ENCODE results near the gene RNF7. TPM values are rescaled to one million over a fixed set of nuclear protein-coding genes. Genes with fewer than 3 reads are reported as not detected.
"Not testable (repeated sequence)": the region's sequence is repeated elsewhere in the genome, so short reads cannot be mapped to it uniquely, and the experiment has no call there.

Gene RNF7
- total RNA-seq, 6 experiments from 2014 or later, result 135 to 170 (median 139) TPM

DNA sequence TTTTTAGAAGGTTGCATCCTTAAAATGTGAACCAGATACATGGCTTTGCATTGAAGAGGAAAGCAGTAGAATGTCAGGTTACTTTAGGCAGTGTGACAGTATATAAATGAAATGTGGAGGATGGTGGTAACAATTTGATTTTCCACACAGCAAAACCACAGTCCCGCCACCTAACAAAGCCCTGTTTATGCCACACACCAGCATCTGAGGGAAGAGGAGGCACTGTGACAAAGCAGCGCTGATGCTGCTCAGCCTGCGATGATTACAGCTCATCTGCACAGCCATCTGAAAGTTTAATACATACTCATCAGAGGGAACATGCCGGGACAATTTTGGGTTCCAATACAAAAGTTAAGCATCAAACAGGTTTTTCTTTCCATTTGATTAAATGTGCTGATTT is 8.9 kb downstream of the RNF7 start:
- H3K9me3 Mint-ChIP-seq, result no peaks in the 10 kb centered on the region
- no peaks in the 10 kb centered on the region for H3K27me3 Mint-ChIP-seq (ENCODE audit: insufficient read depth)
- TF ChIP-seq, protein P1, sequence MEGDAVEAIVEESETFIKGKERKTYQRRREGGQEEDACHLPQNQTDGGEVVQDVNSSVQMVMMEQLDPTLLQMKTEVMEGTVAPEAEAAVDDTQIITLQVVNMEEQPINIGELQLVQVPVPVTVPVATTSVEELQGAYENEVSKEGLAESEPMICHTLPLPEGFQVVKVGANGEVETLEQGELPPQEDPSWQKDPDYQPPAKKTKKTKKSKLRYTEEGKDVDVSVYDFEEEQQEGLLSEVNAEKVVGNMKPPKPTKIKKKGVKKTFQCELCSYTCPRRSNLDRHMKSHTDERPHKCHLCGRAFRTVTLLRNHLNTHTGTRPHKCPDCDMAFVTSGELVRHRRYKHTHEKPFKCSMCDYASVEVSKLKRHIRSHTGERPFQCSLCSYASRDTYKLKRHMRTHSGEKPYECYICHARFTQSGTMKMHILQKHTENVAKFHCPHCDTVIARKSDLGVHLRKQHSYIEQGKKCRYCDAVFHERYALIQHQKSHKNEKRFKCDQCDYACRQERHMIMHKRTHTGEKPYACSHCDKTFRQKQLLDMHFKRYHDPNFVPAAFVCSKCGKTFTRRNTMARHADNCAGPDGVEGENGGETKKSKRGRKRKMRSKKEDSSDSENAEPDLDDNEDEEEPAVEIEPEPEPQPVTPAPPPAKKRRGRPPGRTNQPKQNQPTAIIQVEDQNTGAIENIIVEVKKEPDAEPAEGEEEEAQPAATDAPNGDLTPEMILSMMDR (IDR thresholded peaks at IDR 0.05), result no peak
- H3K4me3 Mint-ChIP-seq, result no peak overlapping the region
- H3K4me1 Mint-ChIP-seq (ENCODE audit: low read depth), result peaks cover 5% of the 10 kb centered on the region; the same call in 1 of the 2 replicates
- H3K27ac Mint-ChIP-seq, result no peak overlapping the region
- DNase-seq, result no peak
- peaks cover 20% of the 10 kb centered on the region for H3K36me3 Mint-ChIP-seq (ENCODE audit: low read depth)

GRCh38 chr3:141753399-141753798 is 15.3 kb downstream of the RNF7 start:
- DNase-seq, result no peak
- Mint-ChIP-seq H3K4me3 (no peak overlapping the region), H3K36me3 (ENCODE audit: low read depth) (peaks cover 5% of the 10 kb centered on the region; the same call in 1 of the 2 replicates), H3K27me3 (ENCODE audit: insufficient read depth) (no peaks in the 10 kb centered on the region), H3K4me1 (ENCODE audit: low read depth) (no peaks in the 10 kb centered on the region), H3K27ac (no peak overlapping the region), H3K9me3 (no peaks in the 10 kb centered on the region)
- TF ChIP-seq, protein P1 (IDR thresholded peaks at IDR 0.05), result no peak

- H3K9me3 Mint-ChIP-seq, result no peaks in the 10 kb centered on the region
- no peak overlapping the region for H3K4me3 Mint-ChIP-seq
- H3K27me3 Mint-ChIP-seq (ENCODE audit: insufficient read depth), result no peaks in the 10 kb centered on the region
- TF ChIP-seq, protein P1 (IDR thresholded peaks at IDR 0.05), result no peak
- no peaks in the 10 kb centered on the region for H3K36me3 Mint-ChIP-seq (ENCODE audit: low read depth)
- H3K4me1 Mint-ChIP-seq (ENCODE audit: low read depth), result no peaks in the 10 kb centered on the region
- H3K27ac Mint-ChIP-seq, result no peak overlapping the region
- DNase-seq, result no peak
These were observed 15.9 kb downstream of the RNF7 start for GRCh38 chr3:141754032-141754431.

- not testable (repeated sequence) for DNase-seq; H3K4me3 Mint-ChIP-seq; H3K9me3 Mint-ChIP-seq; H3K27me3 Mint-ChIP-seq (ENCODE audit: insufficient read depth); H3K27ac Mint-ChIP-seq; H3K36me3 Mint-ChIP-seq (ENCODE audit: low read depth); H3K4me1 Mint-ChIP-seq (ENCODE audit: low read depth)
These were observed 24.5 kb downstream of the RNF7 start for GRCh38 chr3:141762552-141762951.

DNA sequence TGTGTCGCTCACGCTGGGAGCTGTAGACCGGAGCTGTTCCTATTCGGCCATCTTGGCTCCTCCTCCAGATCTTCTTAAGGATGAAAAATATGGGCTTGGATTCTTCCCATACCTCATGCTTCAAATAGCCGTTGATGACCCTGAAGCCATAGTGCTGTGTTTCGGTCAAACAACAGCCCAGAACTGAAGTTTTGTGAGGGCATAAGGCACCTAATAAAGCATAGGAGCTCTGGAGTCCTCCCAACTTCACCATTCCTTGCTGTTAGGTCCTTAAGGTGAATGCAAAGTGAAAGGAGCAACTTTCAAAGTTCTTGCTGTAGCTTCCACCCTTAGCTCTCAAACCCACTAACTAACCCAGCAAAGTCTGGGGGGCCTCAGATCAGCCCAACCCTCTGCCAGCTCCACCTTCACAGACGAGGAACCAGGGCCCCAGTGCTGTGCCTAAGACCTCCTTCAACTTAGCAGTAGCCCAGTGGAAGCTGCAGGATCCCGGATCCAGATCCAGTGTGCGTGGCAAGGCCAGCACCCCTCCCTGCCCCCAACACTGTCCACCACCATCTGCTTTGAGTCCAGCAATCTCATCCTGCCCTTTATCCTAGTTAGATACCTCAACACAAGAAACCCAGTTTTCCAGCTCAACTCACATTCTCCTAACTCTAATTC is 25.1 kb downstream of the RNF7 start, which contains the start of gene GRK7:
Gene GRK7, plus strand, starts transcription at position 321 of the 663 bp plus-strand sequence. CDS start 14,877 bp downstream, outside the sequence.
- H3K27ac Mint-ChIP-seq, result no peak within 1 kb of the TSS
- TF ChIP-seq, protein P1 (IDR thresholded peaks at IDR 0.05), result no peak

GRCh38 chr3:141764045-141764444 is 25.9 kb downstream of the RNF7 start:
- H3K9me3 Mint-ChIP-seq, result no peaks in the 10 kb centered on the region
- DNase-seq, result no peak
- no peak overlapping the region for H3K4me3 Mint-ChIP-seq
- H3K4me1 Mint-ChIP-seq (ENCODE audit: low read depth), result no peaks in the 10 kb centered on the region
- H3K27me3 Mint-ChIP-seq (ENCODE audit: insufficient read depth), result peaks cover 4% of the 10 kb centered on the region; the same call in 1 of the 2 replicates
- no peak overlapping the region for H3K27ac Mint-ChIP-seq
- no peaks in the 10 kb centered on the region for H3K36me3 Mint-ChIP-seq (ENCODE audit: low read depth)
- TF ChIP-seq, protein P1 (IDR thresholded peaks at IDR 0.05), result no peak

More for the DNA sequence above, 25.1 kb downstream of the RNF7 start, which contains the start of gene GRK7:
- Mint-ChIP-seq H3K36me3 (ENCODE audit: low read depth) (no peaks in the 10 kb centered on the region), H3K27me3 (ENCODE audit: insufficient read depth) (peaks cover 2% of the 10 kb centered on the region; the same call in 1 of the 2 replicates), H3K4me3 (no peak within 1 kb of the TSS), H3K9me3 (no peaks in the 10 kb centered on the region), H3K4me1 (ENCODE audit: low read depth) (no peaks in the 10 kb centered on the region)
- DNase-seq, result no peak

Measured in HFFc6 (cell line).